ENCODE results near the gene SLC25A21. TPM values are rescaled to one million over a fixed set of nuclear protein-coding genes. Genes with fewer than 3 reads are reported as not detected.

Gene SLC25A21
- total and polyA plus RNA-seq, 2 of the 13 experiments (the other 11 are each of a cell fraction or from before 2014, with no cell fraction given) = 1.9 to 2.9 TPM

DNA sequence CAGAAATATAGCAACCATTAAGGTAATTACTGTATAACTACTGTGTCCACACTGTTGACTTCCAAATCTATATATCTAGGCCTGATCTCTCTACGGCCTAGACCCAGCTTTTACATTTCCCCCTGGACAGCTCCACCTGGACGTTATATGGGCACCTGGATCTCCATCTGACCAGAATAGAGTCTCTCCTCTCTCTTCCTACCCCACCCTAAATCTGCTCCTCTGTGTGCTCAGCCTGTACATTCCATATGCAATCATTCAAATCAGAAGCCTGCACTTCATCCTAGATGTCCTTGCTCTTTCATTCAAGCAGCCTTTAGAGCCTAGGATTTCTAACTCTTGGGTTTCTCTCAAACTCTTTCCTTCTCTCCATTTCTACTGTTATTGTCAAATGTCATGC is 255.7 kb downstream of the SLC25A21 start:
- Histone ChIP-seq H4K20me1 (ENCODE audit: insufficient read depth, low read length) (no peaks in the 10 kb centered on the region), H3K9ac (ENCODE audit: insufficient read depth, low read depth, low read length) (no peak overlapping the region), H3K27ac (ENCODE audit: extremely low read length, insufficient read depth, low read length) (no peak overlapping the region), H3K4me2 (ENCODE audit: low read depth, low read length) (no peak overlapping the region), H2AFZ (ENCODE audit: low read length) (no peak overlapping the region), H3K79me2 (ENCODE audit: insufficient read depth, low read length) (no peaks in the 10 kb centered on the region), H3K4me3 (replicated peaks in 1 of 3; ENCODE audit: insufficient read depth in 1 of 3, low read depth in 2 of 3, low read length in 3 of 3) (no peak overlapping the region), H3K4me1 (ENCODE audit: insufficient read depth, low read length) (no peaks in the 10 kb centered on the region), H3K27me3 (ENCODE audit: control insufficient read depth in 1 of 2, insufficient read depth in 2 of 2, low read length in 2 of 2) (no peaks in the 10 kb centered on the region), H3K36me3 (replicated peaks in 1 of 2; ENCODE audit: control insufficient read depth in 1 of 2, insufficient read depth in 2 of 2, low read length in 2 of 2) (no peaks in the 10 kb centered on the region), H3K9me3 (ENCODE audit: low read length) (no peaks in the 10 kb centered on the region)
- no peak for FAIRE-seq
- no peak for TF ChIP-seq MEF2D (CRISPR knock-in tag; IDR thresholded peaks at IDR 0.05)
- TF ChIP-seq ZBTB1 (CRISPR knock-in tag; IDR thresholded peaks at IDR 0.05; ENCODE audit: borderline replicate concordance) = no peak
- no peak for TF ChIP-seq FOXK1 (CRISPR knock-in tag; IDR thresholded peaks at IDR 0.05; ENCODE audit: borderline replicate concordance, low read depth)
- no peak for TF ChIP-seq NR2F6 (IDR thresholded peaks at IDR 0.05)
- TF ChIP-seq NR2F6 (CRISPR knock-in tag; IDR thresholded peaks at IDR 0.05) = no peak
- POLR2A ChIA-PET = no interaction called here
- ATAC-seq = no peak
- in situ Hi-C loops (cut with HindIII; ENCODE audit: extremely low pct_ligation_motif_present, low pct_unique_long_range_greater_than_20kb) = no loop called here
- intact Hi-C loops (cut with micrococcal nuclease; ENCODE audit: unreplicated experiment) = no loop called here
- DNase-seq (ENCODE audit: low spot score) = no peak
- CTCF ChIA-PET (ENCODE audit: low intra/inter-chr PET ratio, low total read pairs) = no interaction called here
- 1% methylated on average over 2 of the region's 2 CpGs for WGBS (ENCODE audit: low lambda C conversion rate)
- no TSS peak for BruUV-seq (replicated peaks)

GRCh38 chr14:36915081-36915480 is 257.3 kb downstream of the SLC25A21 start:
- CTCF ChIA-PET (ENCODE audit: low intra/inter-chr PET ratio, low total read pairs) = no interaction called here
- Histone ChIP-seq H2AFZ (ENCODE audit: low read length) (no peak overlapping the region), H3K9ac (ENCODE audit: insufficient read depth, low read depth, low read length) (no peak overlapping the region), H3K9me3 (ENCODE audit: low read length) (no peaks in the 10 kb centered on the region), H4K20me1 (ENCODE audit: insufficient read depth, low read length) (no peaks in the 10 kb centered on the region), H3K4me1 (ENCODE audit: insufficient read depth, low read length) (no peaks in the 10 kb centered on the region), H3K4me2 (ENCODE audit: low read depth, low read length) (no peak overlapping the region), H3K79me2 (ENCODE audit: insufficient read depth, low read length) (no peaks in the 10 kb centered on the region), H3K4me3 (replicated peaks in 1 of 3; ENCODE audit: insufficient read depth in 1 of 3, low read depth in 2 of 3, low read length in 3 of 3) (no peak overlapping the region), H3K27me3 (ENCODE audit: control insufficient read depth in 1 of 2, insufficient read depth in 2 of 2, low read length in 2 of 2) (no peaks in the 10 kb centered on the region), H3K36me3 (replicated peaks in 1 of 2; ENCODE audit: control insufficient read depth in 1 of 2, insufficient read depth in 2 of 2, low read length in 2 of 2) (no peaks in the 10 kb centered on the region), H3K27ac (ENCODE audit: extremely low read length, insufficient read depth, low read length) (no peak overlapping the region)
- WGBS (ENCODE audit: low lambda C conversion rate) = 50% methylated on average over 1 of the region's 1 CpG
- TF ChIP-seq ZNF430 (CRISPR knock-in tag; IDR thresholded peaks at IDR 0.05) (no peak), CHD2 (IDR thresholded peaks at IDR 0.05; ENCODE audit: low read depth, low read length) (no peak), NCOR1 (IDR thresholded peaks at IDR 0.05; ENCODE audit: borderline replicate concordance, low read length) (no peak), MAZ (IDR thresholded peaks at IDR 0.05; ENCODE audit: borderline replicate concordance, low read depth, low read length) (no peak), MAZ (CRISPR knock-in tag; IDR thresholded peaks at IDR 0.05; ENCODE audit: low read depth) (no peak), FOXA3 (CRISPR knock-in tag; IDR thresholded peaks at IDR 0.05) (no peak), ZNF160 (CRISPR knock-in tag; IDR thresholded peaks at IDR 0.05) (no peak), NR0B2 (CRISPR knock-in tag; IDR thresholded peaks at IDR 0.05) (no peak), RXRA (CRISPR knock-in tag; IDR thresholded peaks at IDR 0.05) (no peak), ZNF232 (CRISPR knock-in tag; IDR thresholded peaks at IDR 0.05; ENCODE audit: borderline replicate concordance) (no peak), MAF1 (CRISPR knock-in tag; IDR thresholded peaks at IDR 0.05; ENCODE audit: borderline replicate concordance) (no peak), ZSCAN20 (CRISPR knock-in tag; IDR thresholded peaks at IDR 0.05; ENCODE audit: borderline replicate concordance) (no peak), ZNF224 (CRISPR knock-in tag; IDR thresholded peaks at IDR 0.05) (no peak), THAP11 (CRISPR knock-in tag; IDR thresholded peaks at IDR 0.05) (no peak), PBX2 (CRISPR knock-in tag; IDR thresholded peaks at IDR 0.05) (no peak)
- POLR2A ChIA-PET = no interaction called here
- no peak for FAIRE-seq
- no peak for ATAC-seq
- BruUV-seq (replicated peaks) = no TSS peak
- DNase-seq (ENCODE audit: low spot score) = no peak
- intact Hi-C loops (cut with micrococcal nuclease; ENCODE audit: unreplicated experiment) (no loop called here), in situ Hi-C loops (cut with HindIII; ENCODE audit: extremely low pct_ligation_motif_present, low pct_unique_long_range_greater_than_20kb) (no loop called here)
